ENCODE data around the gene UBE2D2. TPM values are rescaled to one million over a fixed set of nuclear protein-coding genes. Genes with fewer than 3 reads are reported as not detected.
A peak's percentile ranks its signal among the peaks of the same experiment; 100 is the strongest.

Gene UBE2D2
- total and polyA plus RNA-seq, 3 donors from 2014 or later: 102 to 386 (median 116) TPM

DNA sequence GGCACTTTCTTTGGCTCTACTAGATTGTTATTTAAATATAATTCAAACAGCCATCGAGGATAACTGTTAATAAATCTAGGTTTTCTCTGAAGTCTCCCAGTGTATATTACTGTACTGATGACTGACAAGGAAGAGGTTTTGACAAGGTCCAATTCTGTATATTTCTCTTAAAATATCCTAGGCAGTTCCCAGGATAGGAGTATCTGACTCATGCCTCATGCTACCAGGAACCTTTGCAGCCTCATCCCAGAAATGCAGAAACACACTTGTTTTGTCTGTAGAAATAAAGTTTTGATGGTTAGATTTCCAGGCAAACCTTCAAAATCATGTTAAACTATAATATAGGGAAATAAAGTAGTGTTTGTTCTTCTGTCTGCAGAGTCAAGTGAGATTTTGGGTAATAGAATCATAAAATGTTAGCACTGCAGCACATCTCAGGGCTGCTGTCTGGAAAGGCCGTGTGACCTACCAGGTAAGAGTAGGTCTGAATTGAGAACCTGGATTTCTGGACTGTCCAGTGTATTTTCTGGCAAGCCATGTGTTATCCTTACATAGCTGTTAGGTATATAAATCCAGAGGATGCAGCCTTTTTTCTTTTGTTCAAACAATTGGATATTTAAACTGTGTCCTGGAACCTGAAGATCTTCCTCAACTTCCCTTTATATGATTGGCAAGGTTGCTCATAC, 8.3 kb downstream of the UBE2D2 start:
- intact Hi-C loops (cut with DNase I; ENCODE audit: low total_unique reads): no loop called here
- no peak overlapping the region for H3K27ac ChIP-seq
- no peaks in the 10 kb centered on the region for H3K9me3 ChIP-seq
- H3K4me1 ChIP-seq: peaks cover 29% of the 10 kb centered on the region
- H3K36me3 ChIP-seq (ENCODE audit: low read depth, missing control alignments): no peaks in the 10 kb centered on the region
- WGBS, 2 donors: 75 to 85% methylated on average over 2 of the region's 2 CpGs
- TF ChIP-seq, protein P1, sequence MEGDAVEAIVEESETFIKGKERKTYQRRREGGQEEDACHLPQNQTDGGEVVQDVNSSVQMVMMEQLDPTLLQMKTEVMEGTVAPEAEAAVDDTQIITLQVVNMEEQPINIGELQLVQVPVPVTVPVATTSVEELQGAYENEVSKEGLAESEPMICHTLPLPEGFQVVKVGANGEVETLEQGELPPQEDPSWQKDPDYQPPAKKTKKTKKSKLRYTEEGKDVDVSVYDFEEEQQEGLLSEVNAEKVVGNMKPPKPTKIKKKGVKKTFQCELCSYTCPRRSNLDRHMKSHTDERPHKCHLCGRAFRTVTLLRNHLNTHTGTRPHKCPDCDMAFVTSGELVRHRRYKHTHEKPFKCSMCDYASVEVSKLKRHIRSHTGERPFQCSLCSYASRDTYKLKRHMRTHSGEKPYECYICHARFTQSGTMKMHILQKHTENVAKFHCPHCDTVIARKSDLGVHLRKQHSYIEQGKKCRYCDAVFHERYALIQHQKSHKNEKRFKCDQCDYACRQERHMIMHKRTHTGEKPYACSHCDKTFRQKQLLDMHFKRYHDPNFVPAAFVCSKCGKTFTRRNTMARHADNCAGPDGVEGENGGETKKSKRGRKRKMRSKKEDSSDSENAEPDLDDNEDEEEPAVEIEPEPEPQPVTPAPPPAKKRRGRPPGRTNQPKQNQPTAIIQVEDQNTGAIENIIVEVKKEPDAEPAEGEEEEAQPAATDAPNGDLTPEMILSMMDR (IDR thresholded peaks at IDR 0.05): no peak
- no peak for TF ChIP-seq POLR2A (IDR thresholded peaks at IDR 0.05)
- H3K27me3 ChIP-seq: no peaks in the 10 kb centered on the region
- H3K4me3 ChIP-seq: no peak overlapping the region
- no peak for DNase-seq

DNA sequence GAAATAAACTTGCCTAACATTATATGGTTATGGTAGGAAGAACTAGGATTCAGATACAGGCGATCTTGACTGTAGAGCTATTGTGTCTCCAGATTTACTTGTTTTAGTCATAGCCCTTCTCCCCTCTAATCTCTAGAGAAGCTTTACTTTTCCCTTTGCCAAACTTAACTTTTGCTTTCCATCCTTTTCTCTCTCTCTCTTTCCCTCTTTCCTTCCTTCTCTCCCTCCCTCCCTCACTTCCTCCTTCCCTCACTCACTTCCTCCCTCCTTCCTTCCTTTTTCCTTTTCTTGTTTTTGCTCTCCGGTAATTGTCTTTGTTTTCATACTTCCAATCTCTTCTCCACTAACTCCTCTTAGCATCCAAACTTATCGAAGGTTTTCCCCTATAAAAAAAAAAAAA, 10.4 kb downstream of the UBE2D2 start:
- Histone ChIP-seq H3K27ac (no peak overlapping the region), H3K4me1 (peaks cover 8% of the 10 kb centered on the region), H3K9me3 (no peaks in the 10 kb centered on the region), H3K27me3 (no peaks in the 10 kb centered on the region), H3K4me3 (no peak overlapping the region), H3K36me3 (ENCODE audit: low read depth, missing control alignments) (no peaks in the 10 kb centered on the region)
- intact Hi-C loops (cut with DNase I; ENCODE audit: low total_unique reads): no loop called here
- no peak for DNase-seq
- TF ChIP-seq, protein P1 (IDR thresholded peaks at IDR 0.05): no peak
- TF ChIP-seq POLR2A (IDR thresholded peaks at IDR 0.05): no peak
- 62 to 63% methylated on average over 3 of the region's 3 CpGs for WGBS, 2 donors

DNA sequence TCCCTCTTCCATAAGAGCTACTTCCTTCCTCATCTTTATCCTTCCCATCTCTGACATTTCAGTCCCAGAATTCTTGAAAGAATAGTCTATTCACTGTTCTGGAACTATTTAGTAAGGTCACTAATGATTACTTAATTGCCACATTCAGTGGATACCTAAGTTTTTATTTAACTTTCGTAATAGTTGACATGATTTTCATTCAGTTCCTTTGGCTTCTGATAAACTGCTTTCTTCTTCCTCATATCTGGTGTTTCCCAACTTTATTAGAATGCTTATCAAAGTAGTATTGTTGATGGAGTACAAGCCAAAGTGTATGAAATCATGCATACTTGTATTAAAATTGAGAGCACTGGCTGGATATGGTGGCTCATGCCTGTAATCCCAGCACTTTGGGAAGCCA, 10.8 kb downstream of the UBE2D2 start:
- Histone ChIP-seq H3K27me3 (no peaks in the 10 kb centered on the region), H3K27ac (no peak overlapping the region), H3K36me3 (ENCODE audit: low read depth, missing control alignments) (no peaks in the 10 kb centered on the region), H3K9me3 (no peaks in the 10 kb centered on the region), H3K4me3 (no peak overlapping the region), H3K4me1 (peaks cover 8% of the 10 kb centered on the region)
- intact Hi-C loops (cut with DNase I; ENCODE audit: low total_unique reads): no loop called here
- no peak for DNase-seq
- WGBS, 2 donors: 58 to 61% methylated on average over 1 of the region's 1 CpG
- TF ChIP-seq, protein P1 (IDR thresholded peaks at IDR 0.05): no peak
- TF ChIP-seq POLR2A (IDR thresholded peaks at IDR 0.05): no peak

DNA sequence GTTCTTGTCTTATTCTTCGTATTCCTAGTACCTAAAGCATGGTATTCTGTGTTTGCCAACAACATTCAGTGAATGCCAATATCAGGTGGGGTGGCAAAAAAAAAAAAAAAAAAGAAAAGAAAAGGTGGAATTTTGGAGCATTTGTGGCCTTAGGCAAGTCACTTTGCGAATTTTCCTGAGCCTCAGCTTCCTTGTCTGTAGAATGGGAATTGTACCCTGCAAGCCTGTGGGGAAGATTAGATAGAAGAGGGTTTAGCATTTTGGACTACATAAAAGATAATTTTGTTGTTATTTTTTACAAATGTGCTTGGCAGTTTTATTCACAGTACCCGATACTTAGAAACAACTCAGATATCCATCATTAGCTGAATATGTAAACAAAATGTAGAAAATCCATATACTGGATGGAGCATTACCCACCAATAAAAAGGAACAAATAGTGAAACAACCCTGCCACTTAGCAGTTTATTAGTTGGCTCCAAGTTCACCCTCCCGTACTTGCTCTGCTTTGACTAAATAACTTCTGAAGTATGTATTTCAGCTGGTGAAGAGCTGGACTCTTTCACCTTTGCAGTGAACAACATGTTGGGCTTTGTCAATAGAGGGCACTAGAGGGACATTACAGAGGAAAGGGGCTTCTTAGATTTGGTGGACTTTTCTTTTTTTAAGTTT, 13.6 kb downstream of the UBE2D2 start:
- intact Hi-C loops (cut with DNase I; ENCODE audit: low total_unique reads): no loop called here
- DNase-seq: no peak
- 59 to 77% methylated on average over 4 of the region's 4 CpGs for WGBS, 2 donors
- H3K9me3 ChIP-seq: no peaks in the 10 kb centered on the region
- TF ChIP-seq, protein P1 (IDR thresholded peaks at IDR 0.05): peak in 2 of 3 experiments; percentile 10 to 43
- no peak for TF ChIP-seq POLR2A (IDR thresholded peaks at IDR 0.05)
- H3K4me1 ChIP-seq: peaks cover 15% of the 10 kb centered on the region
- no peaks in the 10 kb centered on the region for H3K27me3 ChIP-seq
- no peak overlapping the region for H3K27ac ChIP-seq
- no peaks in the 10 kb centered on the region for H3K36me3 ChIP-seq (ENCODE audit: low read depth, missing control alignments)
- H3K4me3 ChIP-seq: no peak overlapping the region

DNA sequence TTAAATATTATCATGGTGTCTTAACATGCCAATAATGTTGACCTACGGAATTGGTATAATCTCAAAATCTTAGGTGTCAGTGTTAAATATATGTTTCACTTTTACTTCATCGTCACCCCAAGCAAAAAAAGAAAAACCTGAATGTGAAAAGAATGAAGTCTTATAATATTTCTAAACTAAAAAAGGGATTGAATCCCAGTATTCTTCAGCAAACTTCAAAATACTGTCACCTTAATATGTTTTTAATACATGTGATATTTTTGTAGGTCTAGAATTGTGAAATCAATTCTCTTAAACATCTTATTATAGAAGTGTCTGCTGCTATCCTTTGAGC, 14.1 kb downstream of the UBE2D2 start:
- no peak for TF ChIP-seq POLR2A (IDR thresholded peaks at IDR 0.05)
- TF ChIP-seq, protein P1 (IDR thresholded peaks at IDR 0.05): no peak
- no peaks in the 10 kb centered on the region for H3K27me3 ChIP-seq
- 81 to 85% methylated on average over 2 of the region's 2 CpGs for WGBS, 2 donors
- no peaks in the 10 kb centered on the region for H3K9me3 ChIP-seq
- no peaks in the 10 kb centered on the region for H3K36me3 ChIP-seq (ENCODE audit: low read depth, missing control alignments)
- no peak overlapping the region for H3K4me3 ChIP-seq
- H3K4me1 ChIP-seq: peaks cover 15% of the 10 kb centered on the region
- intact Hi-C loops (cut with DNase I; ENCODE audit: low total_unique reads): no loop called here
- H3K27ac ChIP-seq: no peak overlapping the region
- no peak for DNase-seq

All from testis (tissue), 3 donors.